Heart right ventricle (tissue), 16 donors: ENCODE data around the gene FHOD3. TPM values are rescaled to one million over a fixed set of nuclear protein-coding genes. Genes with fewer than 3 reads are reported as not detected.
A peak's percentile ranks its signal among the peaks of the same experiment; 100 is the strongest.

Experiments used
- ATAC-seq, 8 donors: fragments of 200-7000 bp; cut with Tn5 transposase; one replicate each; pipeline ENCODE4 v1.9.1; 2020; ENCODE audit warnings: mild to moderate bottlenecking in 8 of 8, moderate library complexity in 8 of 8, moderate number of reproducible peaks in 1 of 8
- DNase-seq, 2 donors: peaks; one replicate each; pipeline ENCODE4 v3.0.0-alpha.2; 2020
- H3K27ac ChIP-seq, 10 donors: fragments of 200-600 bp; sonication (generic) in 2 of 10; one replicate each; pipeline versions ENCODE4 v1.5.0 to v1.8.0; 2020 to 2022; ENCODE audit warnings: mild to moderate bottlenecking in 3 of 10
- H3K27me3 ChIP-seq, 7 donors: fragments of 200-600 bp; one replicate each; pipeline ENCODE4 v1.8.0; 2021 to 2022; ENCODE audit warnings: mild to moderate bottlenecking in 2 of 7
- H3K36me3 ChIP-seq, 9 donors: fragments of 200-600 bp; sonication (generic) in 1 of 9; one replicate each; pipeline versions ENCODE4 v1.5.0 to v1.8.0; 2020 to 2022; ENCODE audit warnings: mild to moderate bottlenecking in 2 of 9
- H3K4me1 ChIP-seq, 9 donors: fragments of 200-600 bp; sonication (generic) in 1 of 9; one replicate each; pipeline versions ENCODE4 v1.5.0 to v1.8.0; 2020 to 2022; ENCODE audit warnings: mild to moderate bottlenecking in 4 of 9
- H3K4me3 ChIP-seq, 10 donors: fragments of 200-600 bp; sonication (generic) in 2 of 10; one replicate each; pipeline versions ENCODE4 v1.5.0 to v1.8.0; 2020 to 2022; ENCODE audit warnings: mild to moderate bottlenecking in 7 of 10, moderate library complexity in 2 of 10
- H3K9me3 ChIP-seq, 11 donors: fragments of 200-600 bp in 10 of 11; sonication (generic) in 2 of 11; one replicate each; pipeline versions ENCODE4 v1.5.0 to v1.8.0; 2013 to 2022; ENCODE audit warnings: mild to moderate bottlenecking in 2 of 11, control low read depth in 1 of 11, moderate library complexity in 1 of 11
- CTCF ChIP-seq, 9 donors: fragments of 200-600 bp; sonication (generic) in 2 of 9; IDR thresholded peaks; one replicate each; pipeline versions ENCODE4 v1.5.0 to v1.8.0; 2021 to 2022; ENCODE audit warnings: antibody characterized with exemption in 9 of 9, mild to moderate bottlenecking in 5 of 9, moderate library complexity in 1 of 9
- WGBS, 2 donors: extraction: QIAGEN DNeasy Blood & Tissue Kit; methylation state at CpG; one replicate each; pipeline ENCODE4 v1.1.7; 2013; ENCODE audit warnings: inconsistent platforms in 1 of 2; 5-methylcytosine and 5-hydroxymethylcytosine counted together
- intact Hi-C, 10 donors: fragments of 100-400 bp; cut with DNase I; formaldehyde crosslinking; loops; one replicate each; pipeline versions ENCODE4 v1.11.1 to v1.14.2; 2022
- polyA plus RNA-seq, 2 donors: library from polyadenylated mRNA; stranded (reverse); fragments of 200-250 nt; gene quantifications; one replicate each; pipeline ENCODE4 v1.2.3, GENCODE V29; 2013
- total RNA-seq, 10 donors: library from RNA; stranded (reverse); fragmentation: NEBNext Ultra II Directional in 3 of 10; extraction: Animal tissue kit (Norgen Biotek cat#: 25700) in 3 of 10; gene quantifications; one replicate each; pipeline versions ENCODE4 v1.2.1 to v1.2.4, GENCODE V29; 2021 to 2023
- donor health status: Arrhythmogenic right ventricular cardiomyopathy.
- donor health status: ischemic (EF 13 %, LVEDD 7.1; RV severe dilation, severe dysfunction).
- donor health status: healthy with polysubstance abuse.
- donor health status: DM: no; HTN: yes; CAD: no.
- donor health status: DM: no; HTN: no; CAD: no.
- donor health status: ischemic (EF 25% LVEDD 6.9; RV normal size, moderate dysfunction).
- donor health status: ischemic (EF 25% LVEDD 5.7; RV mildly dilated, moderate dysfunction).
- donor health status: healthy.
- donor health status: DM: yes; HTN: yes; CAD: no.
- donor health status: Ischemic cardiomyopathy.
- donor health status: ischemic (EF 35%, LVEDD 5.7; RV mildly dilated, moderate dysfunction).
- donor health status: nonischemic (EF 11% LVEDD 7.7; RV severe dilation, severe dysfunction).
- donor health status: DM: yes; HTN: yes; CAD: no.
- donor health status: PGD.
- donor health status: ischemic (EF 29% LVEDD 5.4; RV normal size, mild dysfunction).
- donor health status: nonischemic (EF 23%, LVEDD 6.1; RV moderate dilation, normal function).

FHOD3 gene
- total and polyA plus RNA-seq, 12 donors = 81.8 to 484 (median 356) TPM

DNA sequence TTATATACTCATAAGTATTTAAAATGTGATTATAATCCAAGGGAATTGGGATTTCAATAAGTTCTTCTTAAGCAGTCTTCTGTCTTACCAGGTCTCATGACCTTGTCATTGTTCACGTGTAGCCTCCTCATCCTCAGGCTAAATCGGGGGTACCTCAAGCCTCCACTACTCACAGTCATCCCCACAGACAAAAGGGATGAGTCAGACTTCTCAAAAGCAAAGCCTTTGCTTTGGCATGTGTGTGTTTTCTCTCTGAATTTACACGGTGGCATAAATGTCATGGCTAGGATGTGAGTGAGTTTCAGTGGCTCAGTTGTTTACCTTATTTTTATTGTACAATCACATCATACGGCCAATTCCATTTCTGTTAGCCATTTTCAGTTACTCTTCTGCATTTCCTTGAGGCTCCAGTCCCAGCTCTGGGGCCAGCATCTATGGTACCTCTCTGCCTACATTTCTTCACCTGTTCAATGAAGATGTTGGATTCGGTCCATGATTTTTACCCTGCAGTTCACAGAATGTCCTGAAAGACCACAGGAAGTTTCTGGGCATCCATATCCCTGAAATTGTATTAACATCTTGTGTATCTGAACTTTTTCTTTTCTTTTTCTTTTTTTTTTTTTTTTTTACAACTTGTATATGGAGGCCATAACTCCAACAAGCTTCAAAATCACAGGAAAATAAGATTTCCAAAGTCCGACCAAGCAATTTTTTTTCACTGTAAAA, 195.3 kb downstream of the FHOD3 start:
- DNase-seq (no peak), ATAC-seq (no peak)
- intact Hi-C loops = no loop called here
- Histone ChIP-seq H3K4me3 (no peak overlapping the region), H3K9me3 (no peaks in the 10 kb centered on the region), H3K27me3 (no peaks in the 10 kb centered on the region), H3K4me1 (peaks cover 0 to 87% (median 32%) of the 10 kb centered on the region in 9 donors), H3K27ac (peak overlapping the region in 6 of 10 donors; percentile 22 to 73 (median 49)), H3K36me3 (no peaks in the 10 kb centered on the region)
- 81 to 83% methylated on average over 6 of the region's 6 CpGs for WGBS, 2 donors
- peak in 1 of 9 donors; percentile 9 for TF ChIP-seq CTCF (IDR thresholded peaks at IDR 0.05)

- no peak for TF ChIP-seq CTCF (IDR thresholded peaks at IDR 0.05)
- H3K27me3 ChIP-seq = no peaks in the 10 kb centered on the region
- H3K36me3 ChIP-seq = no peaks in the 10 kb centered on the region
- ATAC-seq (peak; percentile 45 to 90 (median 69)), DNase-seq (peak; percentile 32 to 35)
- H3K4me1 ChIP-seq = peaks cover 0 to 87% (median 25%) of the 10 kb centered on the region in 9 donors
- intact Hi-C loops = no loop called here
- H3K27ac ChIP-seq = peak overlapping the region in 8 of 10 donors; percentile 22 to 73 (median 49)
- H3K9me3 ChIP-seq = no peaks in the 10 kb centered on the region
- 17 to 20% methylated on average over 15 of the region's 15 CpGs for WGBS, 2 donors
- H3K4me3 ChIP-seq = no peak overlapping the region
Observed at GRCh38 chr18:36493349-36494159, 196.0 kb downstream of the FHOD3 start.

GRCh38 chr18:36494160-36494437, 196.6 kb downstream of the FHOD3 start:
- no peak for ATAC-seq
- no peak for TF ChIP-seq CTCF (IDR thresholded peaks at IDR 0.05)
- H3K4me1 ChIP-seq = peaks cover 0 to 87% (median 22%) of the 10 kb centered on the region in 9 donors
- H3K27me3 ChIP-seq = no peaks in the 10 kb centered on the region
- no peak for DNase-seq
- H3K36me3 ChIP-seq = no peaks in the 10 kb centered on the region
- no peaks in the 10 kb centered on the region for H3K9me3 ChIP-seq
- intact Hi-C loops = no loop called here
- no peak overlapping the region for H3K4me3 ChIP-seq
- H3K27ac ChIP-seq = peak overlapping the region in 7 of 10 donors; percentile 22 to 73 (median 54)

DNA sequence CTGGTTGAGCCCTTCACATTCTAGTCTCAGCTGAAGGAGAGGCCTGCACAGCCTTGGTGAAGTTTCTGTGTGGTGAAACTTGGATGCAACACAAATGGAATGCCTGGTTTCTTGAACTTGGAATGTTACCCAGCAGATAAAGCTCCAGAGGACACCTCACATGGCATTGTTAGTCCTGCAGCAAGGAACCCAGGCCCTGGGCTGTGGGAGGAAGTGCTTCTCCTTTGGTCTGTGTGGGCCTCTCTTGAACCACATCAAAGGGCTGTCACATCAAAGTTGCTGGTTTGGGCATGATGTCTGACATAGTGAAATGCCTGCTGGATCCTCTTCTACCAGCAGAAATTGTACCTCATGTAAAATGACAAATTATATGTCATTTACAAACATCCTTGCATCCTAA, 198.5 kb downstream of the FHOD3 start:
- peaks cover 0 to 89% (median 26%) of the 10 kb centered on the region in 9 donors for H3K4me1 ChIP-seq
- no peaks in the 10 kb centered on the region for H3K9me3 ChIP-seq
- peak overlapping the region in 1 of 10 donors; percentile 8 for H3K27ac ChIP-seq
- TF ChIP-seq CTCF (IDR thresholded peaks at IDR 0.05) = no peak
- intact Hi-C loops = no loop called here
- H3K27me3 ChIP-seq = no peaks in the 10 kb centered on the region
- DNase-seq (no peak), ATAC-seq (no peak)
- no peak overlapping the region for H3K4me3 ChIP-seq
- no peaks in the 10 kb centered on the region for H3K36me3 ChIP-seq
